Epithelial cell of alveolus of lung (primary cell): Measurements from ENCODE around the gene ZNF616. TPM values are rescaled to one million over a fixed set of nuclear protein-coding genes. Genes with fewer than 3 reads are reported as not detected.

Experiments used
- total RNA-seq: library from RNA; depleted of rRNA; stranded (reverse); fragments of >200 nt; gene quantifications from 2 replicates; pipeline ENCODE4 v1.2.1, GENCODE V29; 2015

ZNF616 gene
- 5.9 and 11.8 TPM in 2 replicates for total RNA-seq

DNA sequence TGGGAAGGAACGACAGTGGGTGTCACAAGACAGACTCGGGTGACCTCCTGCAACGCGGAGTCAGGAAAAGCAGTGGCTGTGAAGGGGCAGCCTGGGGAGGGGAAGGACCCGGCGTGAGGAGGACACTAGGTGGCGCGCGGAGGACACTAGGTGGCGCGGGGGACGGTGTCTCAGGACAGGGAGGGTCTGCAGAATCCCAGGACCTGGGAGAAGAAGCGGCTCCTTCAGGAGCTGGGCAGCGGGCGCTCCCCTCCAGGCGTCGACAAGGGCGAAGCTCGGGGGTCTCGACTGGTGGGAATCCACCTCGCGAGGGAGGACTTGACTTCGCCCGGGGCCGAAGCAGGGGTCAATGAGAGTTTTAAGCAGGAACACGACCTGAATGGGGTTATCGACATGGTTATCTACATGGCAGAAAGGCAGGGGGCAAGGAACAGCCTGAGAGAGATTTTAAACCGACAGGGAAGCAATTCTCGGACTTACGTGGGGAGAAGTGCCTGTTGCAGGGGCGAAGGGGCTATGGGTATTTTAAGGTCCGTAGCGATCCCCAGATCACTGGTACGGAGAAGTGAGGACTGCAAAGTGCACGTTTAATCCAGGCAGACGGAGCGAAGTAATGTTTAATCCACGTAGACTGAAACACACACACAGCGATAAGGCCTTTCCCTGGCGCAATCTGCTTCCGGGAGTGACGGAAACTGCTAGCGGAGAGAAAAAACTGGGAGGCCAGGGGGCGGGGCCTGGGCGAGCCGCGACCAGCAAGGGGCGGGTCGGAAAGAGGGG lies at the start of gene ZNF616:
TSS of gene ZNF616 (minus strand) at position 687 of the 780 bp plus-strand sequence. CDS start 9,426 bp downstream, outside the sequence.

DNA sequence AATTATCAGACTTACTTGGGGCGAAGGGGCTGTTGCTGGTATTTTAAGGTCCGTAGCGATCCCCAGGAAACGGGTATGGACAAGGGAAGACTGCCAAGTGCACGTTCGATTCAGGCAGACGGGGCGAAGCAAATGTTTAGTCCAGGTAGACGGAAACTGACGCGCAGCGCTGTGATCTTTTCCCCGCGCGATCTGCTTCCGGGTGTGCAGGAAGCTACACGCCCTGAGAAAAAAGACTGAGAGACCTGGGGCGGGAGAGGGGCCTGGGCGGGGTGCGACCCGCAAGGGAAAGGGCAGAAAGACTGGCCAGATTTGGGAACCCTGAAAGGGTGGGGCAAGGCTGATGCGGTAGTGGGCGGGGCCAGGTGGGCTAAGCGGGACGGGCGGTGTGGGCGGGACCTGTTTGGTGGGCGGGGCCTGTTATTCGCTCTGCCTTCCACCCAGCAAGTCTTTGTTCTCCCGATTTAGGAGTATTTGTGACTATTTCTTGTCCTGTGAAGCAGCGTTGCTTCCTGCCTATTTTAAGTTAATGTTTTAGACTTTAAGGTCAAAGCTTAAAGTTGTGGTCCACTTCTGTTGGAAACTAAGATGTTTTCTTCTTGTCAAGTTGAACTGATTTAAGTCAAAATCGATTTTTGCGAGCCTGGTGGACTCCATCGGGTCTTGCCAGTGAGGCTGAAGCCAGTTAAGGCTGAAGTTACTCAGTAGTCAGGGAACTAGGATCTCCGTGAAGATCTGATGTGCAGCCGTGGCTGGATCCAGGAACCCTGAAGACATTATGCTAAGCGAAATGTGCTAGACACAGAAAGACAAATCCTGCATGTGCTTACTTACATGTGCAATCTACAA lies 31.8 kb upstream of the ZNF616 start, which contains the start of gene ZNF836:
TSS of gene ZNF836 (minus strand) at position 301 of the 849 bp plus-strand sequence. CDS start 3,549 bp downstream, outside the sequence.

DNA sequence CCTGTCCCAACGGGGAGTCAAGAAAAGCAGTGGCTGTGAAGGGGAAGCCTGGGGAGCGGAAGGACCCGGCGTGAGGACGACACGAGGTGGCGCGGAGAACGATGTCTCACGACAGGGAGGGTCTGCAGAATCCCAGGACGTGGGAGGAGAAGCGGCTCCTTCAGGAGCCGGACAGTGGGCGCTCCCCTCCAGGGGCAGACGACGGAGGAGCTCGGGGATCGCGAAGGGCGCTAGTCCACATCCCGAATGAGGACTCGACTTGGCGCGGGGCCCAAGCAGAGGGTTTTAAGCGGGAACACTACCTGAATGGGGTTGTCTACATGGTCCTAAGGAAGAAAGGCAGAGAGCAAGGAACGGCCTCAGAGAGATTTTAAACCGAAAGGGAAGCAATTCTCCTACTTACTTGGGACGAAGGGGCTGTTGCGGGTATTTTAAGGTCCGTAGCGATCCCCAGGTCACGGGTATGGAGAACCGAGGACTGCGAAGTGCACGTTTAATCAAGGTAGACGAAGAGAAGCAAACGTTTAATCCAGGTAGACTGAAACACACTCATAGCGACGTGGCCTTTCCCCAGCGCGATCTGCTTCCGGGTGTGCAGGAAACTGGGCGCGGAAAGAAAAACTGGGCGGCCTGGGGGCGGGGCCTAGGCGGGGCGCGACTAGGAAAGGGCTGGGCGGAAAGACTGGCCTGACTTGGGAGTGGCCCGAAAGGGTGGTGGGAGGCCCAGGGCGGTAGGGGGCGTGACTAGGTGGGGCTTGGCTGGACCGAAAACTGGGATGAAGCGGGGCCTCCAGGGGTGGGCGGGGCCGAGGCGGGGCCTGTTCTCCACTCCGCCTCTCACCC lies 44.3 kb downstream of the ZNF616 start, which contains the start of gene ZNF841:
TSS of gene ZNF841 (minus strand) at position 594 of the 843 bp plus-strand sequence. CDS start 10,964 bp downstream, outside the sequence.

Other genes starting within 250 kb of the ZNF616 start
- 5.4 and 7.7 TPM in 2 replicates for gene ZNF649, start 234.9 kb downstream of the ZNF616 start, total RNA-seq
- 3.0 and 4.9 TPM in 2 replicates for gene ZNF613, start 212.5 kb downstream of the ZNF616 start, total RNA-seq
- gene ZNF350, start 153.1 kb downstream of the ZNF616 start, total RNA-seq: 4.0 and 11.0 TPM in 2 replicates
- gene ZNF615, start 131.7 kb downstream of the ZNF616 start, total RNA-seq: 2.8 and 12.5 TPM in 2 replicates
- 7.0 and 10.0 TPM in 2 replicates for gene ZNF614, start 111.6 kb downstream of the ZNF616 start, total RNA-seq
- gene ZNF432, start 91.1 kb downstream of the ZNF616 start, total RNA-seq: 3.6 and 10.6 TPM in 2 replicates
- gene ZNF841, start 44.2 kb downstream of the ZNF616 start, total RNA-seq: 4.9 and 9.1 TPM in 2 replicates
- gene ZNF836, start 31.7 kb upstream of the ZNF616 start, total RNA-seq: 2.7 and 6.0 TPM in 2 replicates
- gene PPP2R1A, start 50.1 kb upstream of the ZNF616 start, total RNA-seq: 231 and 295 TPM in 2 replicates
- gene ZNF766, start 129.6 kb upstream of the ZNF616 start, total RNA-seq: 5.8 and 9.1 TPM in 2 replicates
- gene ZNF480, start 157.2 kb upstream of the ZNF616 start, total RNA-seq: 2.5 and 12.2 TPM in 2 replicates
- 1.4 and 13.9 TPM in 2 replicates for gene ZNF610, start 196.3 kb upstream of the ZNF616 start, total RNA-seq
- gene ZNF880, start 230.0 kb upstream of the ZNF616 start, total RNA-seq: 17.1 and 29.9 TPM in 2 replicates